NT2/D1 (cell line): ENCODE measurements around the gene HEATR5A.
"Not testable (repeated sequence)": the region's sequence is repeated elsewhere in the genome, so short reads cannot be mapped to it uniquely, and the experiment has no call there.

Experiments used
- DNase-seq: peaks from one replicate; pipeline ENCODE4 v3.0.0-alpha.2; 2011; ENCODE audit warnings: low read depth, low spot score
- H3K27me3 ChIP-seq: 2 replicates; pipeline ENCODE4 v1.6.0; 2011; ENCODE audit warnings: mild to moderate bottlenecking; ENCODE audit not compliant: insufficient read length, insufficient read depth
- H3K36me3 ChIP-seq: 2 replicates; pipeline ENCODE4 v1.6.1; 2011; ENCODE audit warnings: mild to moderate bottlenecking, low read length, mixed read lengths; ENCODE audit not compliant: insufficient read depth, insufficient read length
- H3K4me1 ChIP-seq: 2 replicates; pipeline ENCODE4 v1.5.1; 2011; ENCODE audit not compliant: insufficient read depth, insufficient read length
- H3K4me3 ChIP-seq: 2 replicates; pipeline ENCODE4 v1.5.1; 2011; ENCODE audit warnings: low read depth; ENCODE audit not compliant: insufficient read length
- H3K9ac ChIP-seq: 2 replicates; pipeline ENCODE4 v1.6.0; 2011; ENCODE audit warnings: low read depth; ENCODE audit not compliant: insufficient read length
- H3K9me3 ChIP-seq: 2 replicates; pipeline ENCODE4 v1.5.1; 2011; ENCODE audit warnings: mild to moderate bottlenecking, low read length; ENCODE audit not compliant: insufficient read depth
- SUZ12 ChIP-seq: IDR thresholded peaks from 2 replicates; pipeline ENCODE4 v1.6.1; 2011; ENCODE audit not compliant: insufficient read length, insufficient read depth; ENCODE audit errors: extremely low read depth
- YY1 ChIP-seq: IDR thresholded peaks from 2 replicates; pipeline ENCODE4 v1.6.1; 2011; ENCODE audit not compliant: insufficient read length, insufficient read depth
- ZNF274 ChIP-seq: IDR thresholded peaks from 2 replicates; pipeline ENCODE4 v1.6.1; 2011; ENCODE audit warnings: mild to moderate bottlenecking, low read depth, low read length

Gene HEATR5A

GRCh38 chr14:31382221-31382620 is 38.1 kb downstream of the HEATR5A start:
- DNase-seq, result no peak
- H3K4me1 ChIP-seq, result no peaks in the 10 kb centered on the region
- no peak overlapping the region for H3K4me3 ChIP-seq
- H3K9ac ChIP-seq, result no peak overlapping the region
- H3K27me3 ChIP-seq, result no peaks in the 10 kb centered on the region
- TF ChIP-seq ZNF274 (no peak), SUZ12 (no peak), YY1 (no peak)
- H3K36me3 ChIP-seq, result peaks cover 25% of the 10 kb centered on the region
- no peaks in the 10 kb centered on the region for H3K9me3 ChIP-seq

GRCh38 chr14:31380106-31380505 is 40.2 kb downstream of the HEATR5A start:
- TF ChIP-seq ZNF274 (no peak), SUZ12 (no peak), YY1 (no peak)
- no peak for DNase-seq
- Histone ChIP-seq H3K4me1 (no peaks in the 10 kb centered on the region), H3K36me3 (peaks cover 31% of the 10 kb centered on the region), H3K9ac (no peak overlapping the region), H3K27me3 (no peaks in the 10 kb centered on the region), H3K9me3 (no peaks in the 10 kb centered on the region), H3K4me3 (no peak overlapping the region)

GRCh38 chr14:31379125-31379947 is 41.0 kb downstream of the HEATR5A start:
- H3K36me3 ChIP-seq, result peaks cover 36% of the 10 kb centered on the region
- DNase-seq, H3K9me3 ChIP-seq, H3K4me3 ChIP-seq, H3K9ac ChIP-seq, H3K27me3 ChIP-seq, H3K4me1 ChIP-seq: not testable (repeated sequence)

- no peak for TF ChIP-seq ZNF274
- no peak for TF ChIP-seq YY1
- TF ChIP-seq SUZ12, result no peak
- Histone ChIP-seq H3K9ac (no peak overlapping the region), H3K9me3 (no peaks in the 10 kb centered on the region), H3K4me1 (no peaks in the 10 kb centered on the region), H3K36me3 (peaks cover 26% of the 10 kb centered on the region), H3K4me3 (no peak overlapping the region), H3K27me3 (no peaks in the 10 kb centered on the region)
- no peak for DNase-seq
Measured at GRCh38 chr14:31377433-31377832, 42.9 kb downstream of the HEATR5A start.

GRCh38 chr14:31371646-31372045 is 48.7 kb downstream of the HEATR5A start:
- Histone ChIP-seq H3K4me1 (no peaks in the 10 kb centered on the region), H3K27me3 (no peaks in the 10 kb centered on the region), H3K36me3 (peaks cover 27% of the 10 kb centered on the region), H3K9ac (no peak overlapping the region), H3K4me3 (no peak overlapping the region), H3K9me3 (no peaks in the 10 kb centered on the region)
- DNase-seq, result no peak
- no peak for TF ChIP-seq ZNF274
- TF ChIP-seq YY1, result no peak
- no peak for TF ChIP-seq SUZ12

- Histone ChIP-seq H3K4me3 (no peak overlapping the region), H3K27me3 (no peaks in the 10 kb centered on the region), H3K9ac (no peak overlapping the region), H3K4me1 (no peaks in the 10 kb centered on the region), H3K9me3 (no peaks in the 10 kb centered on the region), H3K36me3 (peaks cover 14% of the 10 kb centered on the region)
- DNase-seq, result no peak
- no peak for TF ChIP-seq YY1
- no peak for TF ChIP-seq SUZ12
- TF ChIP-seq ZNF274, result no peak
Measured at GRCh38 chr14:31363331-31364073, 56.8 kb downstream of the HEATR5A start.

- Histone ChIP-seq H3K9ac (no peak overlapping the region), H3K9me3 (no peaks in the 10 kb centered on the region), H3K36me3 (peaks cover 16% of the 10 kb centered on the region), H3K27me3 (no peaks in the 10 kb centered on the region), H3K4me1 (no peaks in the 10 kb centered on the region), H3K4me3 (no peak overlapping the region)
- no peak for TF ChIP-seq ZNF274
- no peak for TF ChIP-seq SUZ12
- TF ChIP-seq YY1, result no peak
- no peak for DNase-seq
Measured at GRCh38 chr14:31362746-31363145, 57.6 kb downstream of the HEATR5A start.

GRCh38 chr14:31361761-31362160 is 58.6 kb downstream of the HEATR5A start:
- H3K27me3 ChIP-seq, H3K4me1 ChIP-seq, DNase-seq, H3K4me3 ChIP-seq, H3K9ac ChIP-seq, H3K9me3 ChIP-seq: not testable (repeated sequence)
- H3K36me3 ChIP-seq, result peaks cover 19% of the 10 kb centered on the region
